OCI-LY3 (cell line): Measurements from ENCODE around the gene BTBD9.

Experiments used
- EZH2phosphoT487 ChIP-seq: fragments of 200-600 bp; shearing (Covaris generic); IDR thresholded peaks from 2 replicates; pipeline ENCODE4 v1.6.1; 2018; ENCODE audit warnings: antibody characterized with exemption, mixed run types, low read depth
- TF ChIP-seq, protein P1 (sequence below): fragments of 200-600, 300-600 bp; sonication (generic); IDR thresholded peaks from 2 replicates; pipeline ENCODE4 v1.5.1; 2014; ENCODE audit warnings: antibody characterized with exemption, low read length, low read depth

DNA sequence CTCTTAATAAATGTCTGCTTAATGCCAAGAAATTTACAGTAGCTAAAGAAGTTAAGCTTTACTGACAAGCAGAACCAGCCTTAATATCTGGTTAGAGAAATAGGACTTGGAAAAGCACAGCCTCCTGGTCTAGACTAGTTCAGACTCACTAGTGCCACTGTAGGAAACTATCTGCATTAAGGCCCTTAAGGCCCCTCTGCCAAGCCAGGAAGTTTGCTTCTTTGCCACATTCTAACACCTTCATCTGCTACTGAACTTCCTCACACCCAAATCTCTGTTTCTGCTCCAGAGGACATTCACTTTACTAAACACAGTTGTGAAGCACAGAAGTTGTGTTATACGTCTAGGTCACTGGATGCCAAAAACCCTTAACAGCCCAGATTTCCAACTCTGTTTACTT lies 302.8 kb downstream of the BTBD9 start:
- TF ChIP-seq, protein P1, sequence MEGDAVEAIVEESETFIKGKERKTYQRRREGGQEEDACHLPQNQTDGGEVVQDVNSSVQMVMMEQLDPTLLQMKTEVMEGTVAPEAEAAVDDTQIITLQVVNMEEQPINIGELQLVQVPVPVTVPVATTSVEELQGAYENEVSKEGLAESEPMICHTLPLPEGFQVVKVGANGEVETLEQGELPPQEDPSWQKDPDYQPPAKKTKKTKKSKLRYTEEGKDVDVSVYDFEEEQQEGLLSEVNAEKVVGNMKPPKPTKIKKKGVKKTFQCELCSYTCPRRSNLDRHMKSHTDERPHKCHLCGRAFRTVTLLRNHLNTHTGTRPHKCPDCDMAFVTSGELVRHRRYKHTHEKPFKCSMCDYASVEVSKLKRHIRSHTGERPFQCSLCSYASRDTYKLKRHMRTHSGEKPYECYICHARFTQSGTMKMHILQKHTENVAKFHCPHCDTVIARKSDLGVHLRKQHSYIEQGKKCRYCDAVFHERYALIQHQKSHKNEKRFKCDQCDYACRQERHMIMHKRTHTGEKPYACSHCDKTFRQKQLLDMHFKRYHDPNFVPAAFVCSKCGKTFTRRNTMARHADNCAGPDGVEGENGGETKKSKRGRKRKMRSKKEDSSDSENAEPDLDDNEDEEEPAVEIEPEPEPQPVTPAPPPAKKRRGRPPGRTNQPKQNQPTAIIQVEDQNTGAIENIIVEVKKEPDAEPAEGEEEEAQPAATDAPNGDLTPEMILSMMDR = no peak
- no peak for TF ChIP-seq EZH2phosphoT487
